ENCODE measurements around the gene WNT3.
"Not testable (repeated sequence)": the region's sequence is repeated elsewhere in the genome, so short reads cannot be mapped to it uniquely, and the experiment has no call there.

GRCh38 chr17:46757588-46757987 lies 60.9 kb downstream of the WNT3 start:
- not testable (repeated sequence) for TF ChIP-seq CTCF (IDR thresholded peaks at IDR 0.05); POLR2AphosphoS5 (IDR thresholded peaks at IDR 0.05; ENCODE audit: insufficient read depth in 1 of 2, low read depth in 1 of 2); POLR2A (IDR thresholded peaks at IDR 0.05)

Measured in vagina (tissue), 2 donors.